ENCODE results near the gene KRT2. TPM values are rescaled to one million over a fixed set of nuclear protein-coding genes. Genes with fewer than 3 reads are reported as not detected.

Gene KRT2
- total and polyA plus RNA-seq, 2 donors (not counting 1 experiment from before 2014, with no cell fraction given) = 0.04 TPM; not detected in 1

- TF ChIP-seq EZH2 (IDR thresholded peaks at IDR 0.05; ENCODE audit: borderline replicate concordance, insufficient read depth, low read depth, low read length, poor library complexity, severe bottlenecking) (no peak), CTCF (IDR thresholded peaks at IDR 0.05) (no peak)
- no peaks in the 10 kb centered on the region for H3K4me1 ChIP-seq (ENCODE audit: control insufficient read depth in 2 of 2, insufficient read depth in 2 of 2, low read length in 2 of 2)
- no peak overlapping the region for H3K9ac ChIP-seq (ENCODE audit: low read length)
- POLR2A ChIA-PET = no interaction called here
- H3K36me3 ChIP-seq (replicated peaks in 1 of 2; ENCODE audit: control extremely low read depth in 1 of 2, control insufficient read depth in 1 of 2, extremely low read depth in 1 of 2, insufficient read depth in 2 of 2, low read length in 1 of 2) = no peaks in the 10 kb centered on the region
- intact Hi-C loops (cut with micrococcal nuclease) = no loop called here
- H2AFZ ChIP-seq (ENCODE audit: insufficient read depth, low read depth, low read length, poor library complexity, severe bottlenecking) = no peak overlapping the region
- CTCF ChIA-PET = interaction anchor here (0.7 kb wide), 1 partner anchor 10 kb away, joined by 3 read pairs; the partner anchor contains the start of gene KRT73
- H3K4me3 ChIP-seq (ENCODE audit: control extremely low read depth in 1 of 5, extremely low read depth in 1 of 5, insufficient read depth in 1 of 5, low read depth in 2 of 5, low read length in 4 of 5) = no peak overlapping the region
- no peaks in the 10 kb centered on the region for H3K79me2 ChIP-seq (ENCODE audit: control insufficient read depth, insufficient read depth, low read length)
- DNase-seq (no peak), ATAC-seq (ENCODE audit: low read depth) (no peak)
- no peak overlapping the region for H3K27ac Mint-ChIP-seq
- no peaks in the 10 kb centered on the region for H4K20me1 ChIP-seq (ENCODE audit: control insufficient read depth, insufficient read depth, low read length, poor library complexity, severe bottlenecking)
- H3K27me3 ChIP-seq (replicated peaks in 1 of 4; ENCODE audit: control extremely low read depth in 1 of 4, control insufficient read depth in 3 of 4, insufficient read depth in 4 of 4, low read length in 3 of 4) = no peaks in the 10 kb centered on the region
- H3K9me3 Mint-ChIP-seq (ENCODE audit: insufficient read depth) = no peaks in the 10 kb centered on the region
- 91% methylated on average over 8 of the region's 8 CpGs for WGBS (ENCODE audit: insufficient coverage)
- H3K27ac ChIP-seq (ENCODE audit: low read length in 2 of 2) = no peak overlapping the region
- H3K4me3 Mint-ChIP-seq = no peak overlapping the region
- H3K9me3 ChIP-seq (ENCODE audit: control extremely low read depth in 1 of 3, control insufficient read depth in 2 of 3, insufficient read depth in 1 of 3, low read length in 2 of 3) = no peaks in the 10 kb centered on the region
- peaks cover 29% of the 10 kb centered on the region for H3K27me3 Mint-ChIP-seq
- no peak overlapping the region for H3K4me2 ChIP-seq (replicated peaks; ENCODE audit: low read depth, low read length, poor library complexity, severe bottlenecking)
- no peaks in the 10 kb centered on the region for H3K4me1 Mint-ChIP-seq
These were observed 43.0 kb downstream of the KRT2 start for GRCh38 chr12:52608826-52609630.

GRCh38 chr12:52608161-52608560, 43.9 kb downstream of the KRT2 start:
- WGBS (ENCODE audit: insufficient coverage) = 81% methylated on average over 5 of the region's 6 CpGs

More at GRCh38 chr12:52608161-52608560, 43.9 kb downstream of the KRT2 start:
- no peak overlapping the region for H3K4me3 ChIP-seq (ENCODE audit: control extremely low read depth in 1 of 5, extremely low read depth in 1 of 5, insufficient read depth in 1 of 5, low read depth in 2 of 5, low read length in 4 of 5)
- H4K20me1 ChIP-seq (ENCODE audit: control insufficient read depth, insufficient read depth, low read length, poor library complexity, severe bottlenecking) = no peaks in the 10 kb centered on the region
- Mint-ChIP-seq H3K27ac (no peak overlapping the region), H3K27me3 (peaks cover 24% of the 10 kb centered on the region), H3K4me1 (no peaks in the 10 kb centered on the region), H3K9me3 (ENCODE audit: insufficient read depth) (no peaks in the 10 kb centered on the region), H3K4me3 (no peak overlapping the region)
- H3K79me2 ChIP-seq (ENCODE audit: control insufficient read depth, insufficient read depth, low read length) = no peaks in the 10 kb centered on the region
- H2AFZ ChIP-seq (ENCODE audit: insufficient read depth, low read depth, low read length, poor library complexity, severe bottlenecking) = no peak overlapping the region
- no peaks in the 10 kb centered on the region for H3K36me3 ChIP-seq (replicated peaks in 1 of 2; ENCODE audit: control extremely low read depth in 1 of 2, control insufficient read depth in 1 of 2, extremely low read depth in 1 of 2, insufficient read depth in 2 of 2, low read length in 1 of 2)
- no peaks in the 10 kb centered on the region for H3K9me3 ChIP-seq (ENCODE audit: control extremely low read depth in 1 of 3, control insufficient read depth in 2 of 3, insufficient read depth in 1 of 3, low read length in 2 of 3)
- no peaks in the 10 kb centered on the region for H3K4me1 ChIP-seq (ENCODE audit: control insufficient read depth in 2 of 2, insufficient read depth in 2 of 2, low read length in 2 of 2)
- no peak overlapping the region for H3K4me2 ChIP-seq (replicated peaks; ENCODE audit: low read depth, low read length, poor library complexity, severe bottlenecking)
- CTCF ChIA-PET = interaction anchor here (0.7 kb wide), 1 partner anchor 10 kb away, joined by 3 read pairs; the partner anchor contains the start of gene KRT73
- no peak overlapping the region for H3K27ac ChIP-seq (ENCODE audit: low read length in 2 of 2)
- H3K9ac ChIP-seq (ENCODE audit: low read length) = no peak overlapping the region
- intact Hi-C loops (cut with micrococcal nuclease) = no loop called here
- TF ChIP-seq CTCF (IDR thresholded peaks at IDR 0.05) (no peak), EZH2 (IDR thresholded peaks at IDR 0.05; ENCODE audit: borderline replicate concordance, insufficient read depth, low read depth, low read length, poor library complexity, severe bottlenecking) (no peak)
- POLR2A ChIA-PET = no interaction called here
- no peaks in the 10 kb centered on the region for H3K27me3 ChIP-seq (replicated peaks in 1 of 4; ENCODE audit: control extremely low read depth in 1 of 4, control insufficient read depth in 3 of 4, insufficient read depth in 4 of 4, low read length in 3 of 4)
- DNase-seq (no peak), ATAC-seq (ENCODE audit: low read depth) (no peak)

Measured in B cell (primary cell).